GM21529 (cell line): ENCODE data around the gene NASP.
"Not testable (repeated sequence)": the region's sequence is repeated elsewhere in the genome, so short reads cannot be mapped to it uniquely, and the experiment has no call there.

Experiments
- ATAC-seq: cut with Tn5 transposase; IDR thresholded peaks from one replicate; pipeline ENCODE4 v1.9.1; 2021; ENCODE audit not compliant: unreplicated experiment

The NASP gene

DNA sequence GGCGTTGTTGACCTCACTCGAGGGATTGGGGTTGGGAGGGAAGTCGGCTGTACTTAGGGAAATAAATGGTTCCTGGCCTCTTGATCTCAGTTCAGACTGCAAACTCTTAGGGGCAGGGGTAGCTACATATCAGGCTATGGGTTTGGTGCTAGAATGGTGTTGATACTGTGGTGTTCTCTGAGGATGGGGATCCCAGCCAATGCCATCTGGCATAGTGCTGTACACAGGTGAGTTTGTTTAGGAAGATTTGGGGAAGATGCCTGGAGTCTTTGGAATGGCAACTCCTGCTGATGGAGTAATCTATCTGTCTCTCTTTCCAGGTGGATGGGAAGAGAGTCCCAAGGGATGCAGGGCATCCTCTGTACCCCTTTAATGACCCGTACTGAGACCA lies 14.3 kb upstream of the NASP start:
- ATAC-seq: no peak

- ATAC-seq: peak; percentile 67
Measured at GRCh38 chr1:45569962-45570581, 13.8 kb upstream of the NASP start.

DNA sequence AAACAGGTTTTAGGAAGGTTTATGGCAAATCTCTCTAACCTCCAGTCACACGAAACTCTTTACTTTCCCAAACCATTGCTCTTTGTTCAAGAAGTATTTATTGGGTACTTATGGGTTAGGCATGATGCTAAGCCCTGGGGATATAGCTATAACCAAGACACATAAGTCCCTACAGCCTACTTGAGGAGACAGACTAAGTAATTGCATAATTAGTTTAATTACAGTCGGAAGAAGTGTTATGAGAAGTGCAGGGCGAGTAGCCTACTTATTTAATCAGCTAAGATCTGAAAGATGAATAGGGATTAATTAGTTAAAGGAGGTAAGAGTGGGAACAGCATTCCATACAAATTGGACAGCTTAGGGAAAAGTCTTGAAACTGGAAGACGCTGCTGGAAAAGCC lies 13.2 kb upstream of the NASP start:
- no peak for ATAC-seq

- no peak for ATAC-seq
Measured at GRCh38 chr1:45573231-45573804, 10.5 kb upstream of the NASP start.

GRCh38 chr1:45574105-45574626 lies 9.7 kb upstream of the NASP start:
- no peak for ATAC-seq

DNA sequence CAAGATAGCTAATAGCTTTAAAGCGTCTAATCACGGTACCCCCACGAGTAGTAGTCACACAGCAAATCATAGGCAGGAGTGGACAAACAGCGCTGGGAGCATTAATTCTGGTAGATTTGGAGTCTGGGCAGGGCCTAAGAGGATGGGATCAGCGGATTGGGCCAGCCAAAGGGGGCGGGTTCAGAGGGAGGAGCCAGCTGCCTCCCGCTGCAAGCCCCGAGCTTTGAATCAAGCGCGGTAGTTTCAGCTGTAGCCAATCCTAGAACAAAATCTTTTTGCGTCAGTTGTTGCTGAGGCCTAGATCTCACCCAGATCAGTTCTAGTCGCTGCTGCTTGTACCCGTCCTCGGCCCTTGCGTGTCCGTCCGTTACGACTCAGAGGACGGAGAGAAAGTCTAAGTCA lies 576 bp upstream of the NASP start:
- peak; percentile 75 for ATAC-seq

DNA sequence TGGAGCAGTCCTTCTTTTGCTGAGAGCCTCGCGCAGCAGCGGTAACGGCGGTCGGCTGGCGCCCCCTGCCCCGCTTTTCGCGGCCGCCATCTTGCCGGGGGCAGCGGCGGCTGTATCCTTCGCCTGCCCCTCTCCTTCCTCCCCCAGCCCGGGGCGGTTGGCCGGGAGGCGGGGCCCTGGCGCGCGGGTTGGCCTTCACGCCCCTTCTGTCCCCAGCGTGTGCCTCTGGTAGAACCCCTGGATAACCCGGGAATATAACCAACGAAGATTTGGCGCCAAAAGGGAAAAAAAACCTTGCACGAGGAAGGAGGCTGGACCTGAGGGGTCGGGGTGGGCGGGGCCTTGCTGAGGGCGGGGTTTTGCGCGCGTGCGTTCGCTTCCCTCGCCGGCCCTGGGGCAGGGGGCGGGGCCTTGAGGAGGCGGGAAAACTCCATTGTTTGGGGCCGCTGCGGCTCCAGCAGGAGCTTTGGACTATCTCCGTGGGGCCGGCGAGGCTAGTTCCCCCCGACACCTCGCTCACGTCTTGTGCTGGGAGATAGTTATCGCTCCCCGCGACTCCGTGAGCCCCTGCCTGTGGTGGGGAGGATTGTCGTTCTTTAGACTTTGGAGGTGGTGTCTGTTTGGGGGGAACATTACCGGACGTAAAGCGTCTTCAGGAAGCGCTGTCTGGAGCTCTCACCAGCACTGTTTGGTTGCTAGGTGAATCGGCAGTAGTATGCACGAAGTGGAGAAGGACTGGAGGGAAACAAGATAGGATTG lies 689 bp downstream of the NASP start:
- ATAC-seq: peak; percentile 34

GRCh38 chr1:45585110-45585426 lies 1.2 kb downstream of the NASP start:
- no peak for ATAC-seq

GRCh38 chr1:45585496-45586075 lies 1.7 kb downstream of the NASP start:
- ATAC-seq: no peak

DNA sequence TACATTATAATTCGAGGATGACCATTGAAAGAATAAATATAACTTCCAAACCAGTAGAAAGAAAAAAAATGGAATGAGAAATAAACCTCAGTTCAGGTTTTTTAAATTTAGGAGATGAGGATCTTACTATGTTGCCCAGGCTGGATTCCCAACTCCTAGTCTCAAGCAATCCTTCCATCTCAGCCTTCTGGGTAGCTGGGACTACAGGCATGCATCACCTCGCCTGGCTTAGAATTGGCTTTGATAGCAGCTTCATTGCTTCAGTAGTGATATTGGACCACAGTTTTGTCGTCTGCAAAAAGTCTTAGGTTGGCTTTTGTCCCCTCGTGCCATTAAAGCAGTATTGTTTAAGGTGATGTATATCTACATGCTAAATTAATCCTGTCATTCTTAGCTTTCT lies 2.9 kb downstream of the NASP start:
- no peak for ATAC-seq

DNA sequence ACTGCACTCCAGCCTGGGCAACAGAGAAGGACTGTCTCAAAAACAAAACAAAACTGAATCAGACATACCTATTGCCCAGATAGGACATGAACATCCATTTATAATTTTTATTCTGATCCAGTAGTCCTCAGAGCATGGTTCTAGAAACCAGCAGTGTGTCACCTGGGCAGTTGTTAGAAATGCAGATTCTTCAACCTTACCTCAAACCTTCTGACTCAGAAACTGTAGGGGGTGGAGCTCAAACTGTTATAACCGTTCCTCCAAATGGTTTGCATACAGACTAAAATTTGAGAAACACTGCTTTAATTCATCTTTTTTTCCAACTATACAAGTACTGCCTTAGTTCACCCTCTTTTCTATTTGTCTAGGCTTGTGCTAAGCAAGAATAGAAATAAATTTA lies 6.0 kb downstream of the NASP start:
- no peak for ATAC-seq

DNA sequence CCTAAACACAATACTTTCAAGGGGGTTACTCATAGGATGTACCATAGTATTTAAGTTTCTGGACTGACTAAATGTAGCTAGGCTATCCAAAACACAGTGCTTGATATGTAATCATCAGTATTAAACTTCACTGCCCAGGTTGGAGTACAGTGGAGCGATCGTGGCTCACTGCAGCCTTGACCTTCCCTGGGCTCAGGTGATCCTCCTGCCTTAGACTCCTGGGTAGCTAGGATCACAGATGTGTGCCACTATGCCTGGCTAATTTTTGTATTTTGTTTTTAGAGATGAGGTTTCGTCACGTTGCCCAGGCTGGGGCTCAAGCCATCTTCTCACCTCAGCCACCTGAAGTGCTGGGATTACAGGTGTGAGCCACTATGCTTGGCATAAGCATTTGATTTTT lies 10.6 kb downstream of the NASP start:
- no peak for ATAC-seq

DNA sequence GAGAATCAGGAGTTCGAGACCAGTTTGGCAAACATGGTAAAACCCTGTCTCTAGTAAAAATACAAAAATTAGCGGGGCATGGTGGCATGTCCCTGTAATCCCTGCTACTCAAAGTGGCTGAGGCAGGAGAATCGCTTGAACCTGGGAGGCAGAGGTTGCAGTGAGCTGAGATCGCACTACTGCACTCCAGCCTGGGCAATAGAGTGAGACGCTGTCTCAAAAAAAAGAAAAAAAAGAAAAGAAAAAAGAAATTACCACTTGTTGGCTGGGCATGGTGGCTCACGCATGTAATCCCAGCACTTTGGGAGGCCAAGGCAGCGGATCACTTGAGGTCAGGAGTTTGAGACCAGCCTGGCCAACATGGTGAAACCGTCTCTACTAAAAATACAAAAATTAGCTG lies 12.9 kb downstream of the NASP start:
- not testable (repeated sequence) for ATAC-seq

DNA sequence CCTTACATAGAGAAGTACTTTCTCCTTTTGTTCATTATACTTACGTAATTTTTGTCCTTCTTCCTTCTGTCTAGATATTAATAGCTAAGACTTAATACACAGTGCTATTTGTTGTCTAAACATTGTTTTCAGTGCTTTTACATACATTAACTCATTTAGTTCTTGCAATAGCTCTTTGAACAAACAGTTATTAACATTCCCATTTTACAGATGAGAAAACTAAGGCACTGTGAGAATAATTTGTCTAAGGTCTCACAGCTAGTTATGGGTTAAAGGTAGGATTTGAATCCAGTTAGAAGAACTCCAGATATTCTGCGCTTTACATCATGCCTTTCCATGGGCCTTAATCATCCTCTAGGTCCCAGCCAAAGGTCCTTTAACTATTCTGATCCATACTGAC lies 20.4 kb downstream of the NASP start:
- no peak for ATAC-seq

GRCh38 chr1:45607404-45608074 lies 23.7 kb downstream of the NASP start:
- no peak for ATAC-seq

GRCh38 chr1:45608175-45609156 lies 24.6 kb downstream of the NASP start:
- no peak for ATAC-seq

GRCh38 chr1:45610589-45611226 lies 26.9 kb downstream of the NASP start:
- no peak for ATAC-seq

- no peak for ATAC-seq
Measured at GRCh38 chr1:45612941-45613579, 29.2 kb downstream of the NASP start.

DNA sequence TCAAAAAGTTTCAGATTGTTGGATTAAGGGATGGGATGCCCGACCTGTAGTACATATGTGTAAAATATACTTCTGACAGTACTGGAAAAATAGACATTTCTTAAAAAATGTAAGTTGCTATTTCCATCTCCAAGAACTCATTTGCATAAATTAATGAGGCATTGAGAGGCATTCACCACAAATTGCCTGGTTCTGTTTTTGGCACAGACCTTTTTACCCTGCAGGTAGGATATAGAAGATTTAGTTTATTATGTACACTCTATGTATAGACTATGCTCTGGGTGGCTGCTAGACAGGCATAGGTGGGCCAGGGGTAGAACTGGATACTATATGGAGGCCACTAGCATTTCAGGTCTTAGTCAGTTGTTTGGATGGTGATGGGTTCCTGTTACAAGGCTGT lies 32.0 kb downstream of the NASP start:
- ATAC-seq: no peak
